CD4-positive, CD25-positive, alpha-beta regulatory T cell (primary cell): Measurements from ENCODE around the gene PRKAA2. TPM values are rescaled to one million over a fixed set of nuclear protein-coding genes. Genes with fewer than 3 reads are reported as not detected.

Experiments used
- ATAC-seq, 2 donors: fragments of 150-1000 bp; cut with Tn5 transposase; one replicate each; pipeline ENCODE4 v1.10.0; 2021; ENCODE audit warnings: low read depth in 2 of 2, moderate number of reproducible peaks in 2 of 2, moderate library complexity in 1 of 2
- DNase-seq, 3 donors: peaks; one replicate each; pipeline versions ENCODE4 v3.0.0 to v3.0.0-alpha.2; 2012 to 2022; ENCODE audit warnings: mixed read lengths in 1 of 3
- H3K27ac ChIP-seq: one replicate; pipeline ENCODE4 v1.7.0; 2013; ENCODE audit warnings: mild to moderate bottlenecking, low read length; ENCODE audit not compliant: insufficient read depth, poor library complexity, severe bottlenecking
- H3K27me3 ChIP-seq: one replicate; pipeline ENCODE4 v1.7.0; 2013; ENCODE audit warnings: low read length; ENCODE audit not compliant: control insufficient read depth, insufficient read depth
- H3K36me3 ChIP-seq: one replicate; pipeline ENCODE4 v1.7.0; 2013; ENCODE audit warnings: mild to moderate bottlenecking, low read length, moderate library complexity; ENCODE audit not compliant: control insufficient read depth, insufficient read depth
- H3K4me1 ChIP-seq: 2 replicates; pipeline ENCODE4 v1.7.0; 2013; ENCODE audit warnings: mild to moderate bottlenecking, low read length; ENCODE audit not compliant: insufficient read depth, control insufficient read depth, poor library complexity, severe bottlenecking
- H3K4me3 ChIP-seq: one replicate; pipeline ENCODE4 v1.7.0; 2013; ENCODE audit warnings: low read depth, mild to moderate bottlenecking, low read length, moderate library complexity
- H3K9me3 ChIP-seq, 2 experiments: 1 replicate in 1 of 2; 2 replicates in 1 of 2; pipeline ENCODE4 v1.7.0; 2013; ENCODE audit warnings: low read length in 2 of 2, mild to moderate bottlenecking in 1 of 2, moderate library complexity in 1 of 2; ENCODE audit not compliant: control insufficient read depth in 2 of 2
- H3K27ac Mint-ChIP-seq, 3 donors: one replicate each; pipeline ENCODE4 v1.8.0; 2020 to 2022; ENCODE audit warnings: mild to moderate bottlenecking in 3 of 3, mixed read lengths in 3 of 3, moderate library complexity in 2 of 3
- H3K27me3 Mint-ChIP-seq: one replicate; pipeline ENCODE4 v1.8.0; 2022; ENCODE audit warnings: mild to moderate bottlenecking, mixed read lengths
- H3K36me3 Mint-ChIP-seq: one replicate; pipeline ENCODE4 v1.8.0; 2020; ENCODE audit warnings: mixed read lengths
- H3K4me1 Mint-ChIP-seq, 4 donors: one replicate each; pipeline ENCODE4 v1.8.0; 2020 to 2022; ENCODE audit warnings: mixed read lengths in 4 of 4, mild to moderate bottlenecking in 1 of 4
- H3K4me3 Mint-ChIP-seq, 4 donors: one replicate each; pipeline ENCODE4 v1.8.0; 2020 to 2022; ENCODE audit warnings: mild to moderate bottlenecking in 4 of 4, mixed read lengths in 4 of 4, moderate library complexity in 3 of 4
- H3K9me3 Mint-ChIP-seq, 7 donors: one replicate each; pipeline ENCODE4 v1.8.0; 2020 to 2022; ENCODE audit warnings: mixed read lengths in 7 of 7, mild to moderate bottlenecking in 3 of 7, moderate library complexity in 2 of 7
- polyA plus RNA-seq, 4 donors: library from polyadenylated mRNA; unstranded; fragments of 300-500 nt; fragmentation: Illumina TruSeq; gene quantifications; one replicate each; pipeline ENCODE4 v1.2.3, GENCODE V29; 2021
- total RNA-seq: library from RNA; stranded (reverse); gene quantifications from one replicate; pipeline ENCODE4 v1.2.3, GENCODE V29; 2022

PRKAA2 gene
- total and polyA plus RNA-seq, 5 donors from 2014 or later, result not detected

GRCh38 chr1:56644064-56644918, 823 bp upstream of the PRKAA2 start:
- H3K27ac Mint-ChIP-seq, result no peak overlapping the region

GRCh38 chr1:56645677-56646305, 677 bp downstream of the PRKAA2 start:
- Mint-ChIP-seq H3K36me3 (no peaks in the 10 kb centered on the region), H3K9me3 (peaks cover 0 to 6% (median 0%) of the 10 kb centered on the region in 7 donors), H3K27ac (no peak overlapping the region), H3K4me1 (peaks cover 0 to 6% (median 2%) of the 10 kb centered on the region in 4 donors), H3K27me3 (peaks cover 31% of the 10 kb centered on the region), H3K4me3 (peak overlapping the region in 2 of 4 donors; percentile 43 to 74)
- Histone ChIP-seq H3K9me3 (no peaks in the 10 kb centered on the region), H3K36me3 (no peaks in the 10 kb centered on the region), H3K27ac (no peak overlapping the region), H3K4me3 (no peak overlapping the region), H3K27me3 (peaks cover 23% of the 10 kb centered on the region), H3K4me1 (no peaks in the 10 kb centered on the region)
- DNase-seq (no peak), ATAC-seq (no peak)

More at GRCh38 chr1:56644064-56644918, 823 bp upstream of the PRKAA2 start:
- DNase-seq (no peak), ATAC-seq (no peak)
- no peaks in the 10 kb centered on the region for H3K9me3 ChIP-seq
- H3K4me1 Mint-ChIP-seq, result peaks cover 0 to 6% (median 2%) of the 10 kb centered on the region in 4 donors
- H3K36me3 ChIP-seq, result no peaks in the 10 kb centered on the region
- H3K27ac ChIP-seq, result no peak overlapping the region
- H3K27me3 Mint-ChIP-seq, result peaks cover 31% of the 10 kb centered on the region
- no peak overlapping the region for H3K4me3 ChIP-seq
- peaks cover 23% of the 10 kb centered on the region for H3K27me3 ChIP-seq
- H3K9me3 Mint-ChIP-seq, result peaks cover 0 to 6% (median 0%) of the 10 kb centered on the region in 7 donors
- no peaks in the 10 kb centered on the region for H3K4me1 ChIP-seq
- H3K4me3 Mint-ChIP-seq, result peak overlapping the region in 1 of 4 donors; percentile 42
- no peaks in the 10 kb centered on the region for H3K36me3 Mint-ChIP-seq

GRCh38 chr1:56646611-56647010, 1.5 kb downstream of the PRKAA2 start:
- no peak for DNase-seq
- no peaks in the 10 kb centered on the region for H3K36me3 ChIP-seq
- Mint-ChIP-seq H3K4me1 (peaks cover 0 to 6% (median 2%) of the 10 kb centered on the region in 4 donors), H3K9me3 (peaks cover 0 to 6% (median 0%) of the 10 kb centered on the region in 7 donors), H3K36me3 (no peaks in the 10 kb centered on the region), H3K27me3 (peaks cover 31% of the 10 kb centered on the region), H3K27ac (no peak overlapping the region), H3K4me3 (no peak overlapping the region)
- ATAC-seq, result no peak
- H3K27me3 ChIP-seq, result peaks cover 23% of the 10 kb centered on the region
- no peaks in the 10 kb centered on the region for H3K4me1 ChIP-seq
- no peaks in the 10 kb centered on the region for H3K9me3 ChIP-seq
- no peak overlapping the region for H3K27ac ChIP-seq
- no peak overlapping the region for H3K4me3 ChIP-seq

- DNase-seq (no peak), ATAC-seq (no peak)
- peaks cover 0 to 6% (median 2%) of the 10 kb centered on the region in 4 donors for H3K4me1 Mint-ChIP-seq
- no peak overlapping the region for H3K27ac Mint-ChIP-seq
- no peaks in the 10 kb centered on the region for H3K36me3 Mint-ChIP-seq
- H3K27me3 Mint-ChIP-seq, result peaks cover 31% of the 10 kb centered on the region
- Histone ChIP-seq H3K27me3 (peaks cover 23% of the 10 kb centered on the region), H3K9me3 (no peaks in the 10 kb centered on the region), H3K4me1 (no peaks in the 10 kb centered on the region), H3K36me3 (no peaks in the 10 kb centered on the region), H3K4me3 (no peak overlapping the region), H3K27ac (no peak overlapping the region)
- peaks cover 0 to 6% (median 0%) of the 10 kb centered on the region in 7 donors for H3K9me3 Mint-ChIP-seq
- H3K4me3 Mint-ChIP-seq, result no peak overlapping the region
These were observed 2.0 kb downstream of the PRKAA2 start for GRCh38 chr1:56647106-56647505.

DNA sequence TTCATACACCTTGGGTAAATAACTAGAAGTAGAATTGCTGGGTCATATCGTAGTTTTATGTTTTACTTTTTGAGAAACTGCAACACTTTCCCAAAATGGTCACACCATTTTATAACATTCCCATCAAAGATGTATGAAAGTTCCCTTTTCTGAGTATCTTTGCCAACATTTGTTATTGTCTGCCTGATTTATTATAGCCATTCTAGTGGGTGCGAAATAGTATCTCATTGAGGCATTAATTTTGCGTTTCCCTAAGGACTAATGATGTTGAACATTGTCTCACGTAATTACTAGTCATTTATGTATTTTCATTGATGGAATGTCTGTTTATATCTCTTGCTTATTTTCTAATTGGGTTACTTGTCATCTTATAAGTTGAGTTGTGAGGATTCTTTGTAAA, 3.4 kb downstream of the PRKAA2 start:
- Mint-ChIP-seq H3K4me3 (no peak overlapping the region), H3K4me1 (peaks cover 0 to 6% (median 2%) of the 10 kb centered on the region in 4 donors), H3K9me3 (peaks cover 0 to 6% (median 0%) of the 10 kb centered on the region in 7 donors), H3K27me3 (peaks cover 26% of the 10 kb centered on the region), H3K36me3 (no peaks in the 10 kb centered on the region), H3K27ac (no peak overlapping the region)
- Histone ChIP-seq H3K27me3 (peaks cover 20% of the 10 kb centered on the region), H3K36me3 (no peaks in the 10 kb centered on the region), H3K27ac (no peak overlapping the region), H3K9me3 (no peaks in the 10 kb centered on the region), H3K4me3 (no peak overlapping the region), H3K4me1 (no peaks in the 10 kb centered on the region)
- DNase-seq (no peak), ATAC-seq (no peak)

DNA sequence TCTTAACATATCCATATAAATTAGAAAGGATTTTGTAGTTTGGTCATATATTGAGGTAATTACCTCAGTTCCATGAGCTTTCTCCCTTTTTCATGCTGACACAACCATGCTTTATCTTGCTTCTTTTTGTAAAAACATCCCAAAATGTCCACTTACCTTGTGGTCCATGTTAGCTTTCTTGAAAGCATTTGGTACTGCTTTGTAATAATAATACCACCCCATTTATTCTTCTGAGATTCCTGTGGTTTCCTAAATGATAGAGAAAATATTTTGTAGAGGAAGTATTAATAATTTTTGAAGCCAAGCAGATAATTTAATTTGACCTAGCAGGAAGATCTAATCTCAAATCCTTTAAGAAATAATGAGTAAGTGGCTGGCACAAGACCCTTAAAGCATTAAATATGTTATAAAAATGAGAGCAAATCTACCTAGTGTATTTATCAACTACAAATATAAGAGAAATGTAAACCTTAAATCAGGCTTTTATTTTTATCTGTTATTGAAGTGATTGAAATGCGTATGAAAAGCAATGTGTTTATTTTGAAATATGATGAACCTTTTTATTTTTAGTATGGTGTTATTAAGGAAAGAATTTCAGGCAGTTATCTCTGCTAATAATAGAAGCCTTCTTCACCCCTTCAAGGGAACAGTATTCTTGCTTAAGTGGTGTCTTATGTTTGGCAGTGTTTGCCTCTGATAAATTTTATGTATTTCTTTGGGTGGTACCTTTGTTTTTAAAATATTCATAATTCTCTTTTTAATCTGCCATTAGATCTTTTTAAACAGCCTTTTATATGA, 9.2 kb downstream of the PRKAA2 start:
- ATAC-seq (no peak), DNase-seq (no peak)
- Mint-ChIP-seq H3K36me3 (no peaks in the 10 kb centered on the region), H3K27me3 (no peaks in the 10 kb centered on the region), H3K9me3 (peaks cover 0 to 23% (median 5%) of the 10 kb centered on the region in 7 donors), H3K4me1 (no peaks in the 10 kb centered on the region), H3K27ac (no peak overlapping the region), H3K4me3 (no peak overlapping the region)
- Histone ChIP-seq H3K9me3 (peaks cover 13 to 17% of the 10 kb centered on the region in 2 experiments), H3K27me3 (no peaks in the 10 kb centered on the region), H3K4me3 (no peak overlapping the region), H3K27ac (no peak overlapping the region), H3K36me3 (no peaks in the 10 kb centered on the region), H3K4me1 (no peaks in the 10 kb centered on the region)

DNA sequence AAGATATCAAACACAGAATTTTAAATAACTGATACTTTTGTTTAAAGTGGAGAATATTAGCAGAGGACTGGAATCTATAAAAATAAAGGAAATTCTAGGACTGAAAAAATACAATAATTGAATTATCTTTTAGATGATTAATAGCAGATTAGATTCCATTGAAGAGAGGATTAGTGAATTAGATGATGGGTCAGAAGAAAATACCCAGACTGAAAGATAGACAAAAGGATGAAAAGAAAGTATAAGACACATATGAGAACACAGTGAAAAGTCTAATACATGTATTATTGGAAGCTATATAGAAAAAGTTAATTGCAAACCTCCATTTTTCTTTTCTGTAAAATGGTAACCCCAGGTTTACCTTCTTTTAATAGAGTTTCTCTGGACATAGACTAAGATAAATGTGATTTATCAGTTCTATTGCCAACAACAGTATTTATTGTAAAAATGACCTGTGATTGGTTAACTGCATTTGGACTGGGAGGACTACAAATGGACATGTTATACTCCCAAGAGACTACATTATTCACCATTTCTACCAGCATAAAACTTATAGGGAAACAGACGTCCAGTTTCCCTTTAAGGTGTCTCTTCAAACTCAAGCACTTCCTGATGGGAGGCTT, 11.0 kb downstream of the PRKAA2 start:
- Histone ChIP-seq H3K36me3 (no peaks in the 10 kb centered on the region), H3K4me1 (no peaks in the 10 kb centered on the region), H3K27ac (no peak overlapping the region), H3K27me3 (no peaks in the 10 kb centered on the region), H3K4me3 (no peak overlapping the region), H3K9me3 (peaks cover 13 to 17% of the 10 kb centered on the region in 2 experiments)
- H3K9me3 Mint-ChIP-seq, result peaks cover 0 to 23% (median 6%) of the 10 kb centered on the region in 7 donors
- H3K4me1 Mint-ChIP-seq, result no peaks in the 10 kb centered on the region
- H3K4me3 Mint-ChIP-seq, result no peak overlapping the region
- no peak overlapping the region for H3K27ac Mint-ChIP-seq
- H3K27me3 Mint-ChIP-seq, result no peaks in the 10 kb centered on the region
- ATAC-seq (no peak), DNase-seq (no peak)
- H3K36me3 Mint-ChIP-seq, result no peaks in the 10 kb centered on the region
